K562 (cell line): ENCODE measurements around the gene HERC5.

Experiments used
- CLOCK ChIP-seq: fragments of 250-450 bp; sonication (Bioruptor Pico); IDR thresholded peaks from 2 replicates; pipeline ENCODE4 v1.4.0; 2020; ENCODE audit warnings: mild to moderate bottlenecking, moderate library complexity, borderline replicate concordance
- CTCF ChIP-seq, 3 experiments: IDR thresholded peaks in 2 of 3; conservative IDR thresholded peaks in 1 of 3; 2 replicates each; pipeline ENCODE4 v1.5.1; 2011 to 2012; ENCODE audit warnings: low read length in 3 of 3, mild to moderate bottlenecking in 3 of 3, control low read depth in 2 of 3, improper control_type of control experiment in 1 of 3, inconsistent platforms in 1 of 3, low read depth in 1 of 3, mixed read lengths in 1 of 3, moderate library complexity in 1 of 3; ENCODE audit not compliant: insufficient read depth in 2 of 3
- FOXJ2 ChIP-seq: fragments of 200-800 bp; sonication (Bioruptor generic); IDR thresholded peaks from 2 replicates; pipeline ENCODE4 v1.6.1; 2016; ENCODE audit warnings: missing genetic modification characterization, missing compliant biosample characterization
- FOXM1 ChIP-seq, 2 experiments: fragments of 450-650 bp in 1 of 2; sonication (generic) in 1 of 2; formaldehyde crosslinking in 1 of 2; IDR thresholded peaks; 2 replicates each; pipeline versions ENCODE4 v1.6.1 to v1.9.0; 2017 to 2022; ENCODE audit warnings: low read depth in 2 of 2, mild to moderate bottlenecking in 2 of 2, missing genetic modification reagents in 1 of 2, moderate library complexity in 1 of 2
- HDAC6 ChIP-seq: IDR thresholded peaks from 2 replicates; pipeline ENCODE4 v1.6.1; 2012; ENCODE audit warnings: low read depth, mild to moderate bottlenecking, control low read depth, inconsistent platforms, low read length, moderate library complexity
- IRF2 ChIP-seq: sonication (generic); formaldehyde crosslinking; IDR thresholded peaks from 2 replicates; pipeline ENCODE4 v1.8.1; 2022; ENCODE audit warnings: mild to moderate bottlenecking, missing genetic modification reagents
- MEF2A ChIP-seq: IDR thresholded peaks from 2 replicates; pipeline ENCODE4 v1.6.1; 2011; ENCODE audit warnings: low read depth, mild to moderate bottlenecking, low read length, moderate library complexity; ENCODE audit not compliant: control insufficient read depth
- MLLT1 ChIP-seq, 2 experiments: fragments of 450-650 bp; IDR thresholded peaks; 2 replicates each; pipeline ENCODE4 v1.6.1; 2016
- NR1H2 ChIP-seq: sonication (generic); formaldehyde crosslinking; IDR thresholded peaks from 2 replicates; pipeline ENCODE4 v1.4.0; 2020; ENCODE audit warnings: mild to moderate bottlenecking, missing genetic modification reagents
- RBBP5 ChIP-seq: fragments of 200-600 bp; sonication (generic); IDR thresholded peaks from 2 replicates; pipeline ENCODE4 v1.6.1; 2012; ENCODE audit warnings: borderline replicate concordance, mild to moderate bottlenecking, low read length, control low read depth, inconsistent platforms; ENCODE audit not compliant: insufficient read depth, poor library complexity, severe bottlenecking
- USF2 ChIP-seq: sonication (generic); formaldehyde crosslinking; IDR thresholded peaks from 2 replicates; pipeline ENCODE4 v1.5.0; 2020; ENCODE audit warnings: missing genetic modification reagents
- ZKSCAN1 ChIP-seq: fragments of 150-350 bp; IDR thresholded peaks from 2 replicates; pipeline ENCODE4 v1.6.1; 2016; ENCODE audit warnings: low read depth, low read length
- ZNF3 ChIP-seq: fragments of 250-450 bp; sonication (Bioruptor Pico); IDR thresholded peaks from 2 replicates; pipeline ENCODE4 v1.5.0; 2021; ENCODE audit warnings: mild to moderate bottlenecking, moderate library complexity
- TF ChIP-seq, protein P1 (sequence below): sonication (generic); formaldehyde crosslinking; IDR thresholded peaks from 2 replicates; pipeline ENCODE4 v1.8.0; 2022; ENCODE audit warnings: missing genetic modification reagents, mild to moderate bottlenecking, borderline replicate concordance

GRCh38 chr4:88516746-88517145, 59.8 kb downstream of the HERC5 start:
- TF ChIP-seq CLOCK (CRISPR knock-in tag): no peak
- TF ChIP-seq ZKSCAN1: no peak
- no peak for TF ChIP-seq MEF2A
- no peak for TF ChIP-seq IRF2 (CRISPR knock-in tag)
- TF ChIP-seq CTCF (IDR thresholded peaks at IDR 0.05 in 2 of 3, conservative IDR thresholded peaks at IDR 0.05 in 1 of 3; ENCODE audit: insufficient read depth in 2 of 3, low read depth in 1 of 3, low read length in 3 of 3): no peak
- TF ChIP-seq RBBP5: no peak
- TF ChIP-seq ZNF3 (CRISPR knock-in tag): no peak
- no peak for TF ChIP-seq FOXM1 (IDR thresholded peaks at IDR 0.05; ENCODE audit: low read depth)
- TF ChIP-seq FOXM1 (CRISPR knock-in tag; IDR thresholded peaks at IDR 0.05; ENCODE audit: low read depth): no peak
- TF ChIP-seq MLLT1 (IDR thresholded peaks at IDR 0.05): no peak
- no peak for TF ChIP-seq FOXJ2 (tag)
- no peak for TF ChIP-seq USF2 (CRISPR knock-in tag)
- TF ChIP-seq, protein P1, sequence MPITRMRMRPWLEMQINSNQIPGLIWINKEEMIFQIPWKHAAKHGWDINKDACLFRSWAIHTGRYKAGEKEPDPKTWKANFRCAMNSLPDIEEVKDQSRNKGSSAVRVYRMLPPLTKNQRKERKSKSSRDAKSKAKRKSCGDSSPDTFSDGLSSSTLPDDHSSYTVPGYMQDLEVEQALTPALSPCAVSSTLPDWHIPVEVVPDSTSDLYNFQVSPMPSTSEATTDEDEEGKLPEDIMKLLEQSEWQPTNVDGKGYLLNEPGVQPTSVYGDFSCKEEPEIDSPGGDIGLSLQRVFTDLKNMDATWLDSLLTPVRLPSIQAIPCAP: no peak
- TF ChIP-seq HDAC6: no peak
- no peak for TF ChIP-seq NR1H2 (CRISPR knock-in tag)
